ENCODE data around the gene IL17RC.

Gene IL17RC

DNA sequence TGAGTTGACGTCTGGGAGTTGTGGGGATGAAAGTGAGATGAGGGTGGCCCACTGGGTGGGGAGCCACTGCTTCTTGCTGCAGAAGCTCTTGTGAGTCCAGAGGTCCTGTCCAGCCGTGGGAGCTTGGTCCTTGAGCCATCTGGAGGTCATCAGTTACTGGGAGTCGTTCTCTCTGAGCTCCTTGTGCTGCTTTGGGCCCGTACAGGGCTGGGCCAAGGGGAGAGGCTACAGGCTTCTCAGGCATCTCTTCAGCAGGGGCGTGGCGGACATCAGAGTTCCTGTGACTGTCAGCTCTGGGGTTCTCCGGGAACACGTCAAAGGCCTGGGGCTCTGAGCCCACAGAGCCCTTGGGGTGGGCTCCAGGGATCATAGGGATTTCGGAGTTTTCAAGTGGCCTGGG, 32.7 kb downstream of the IL17RC start:
- H3K9me3 ChIP-seq = no peaks in the 10 kb centered on the region
- H3K27me3 ChIP-seq = no peaks in the 10 kb centered on the region
- no peak overlapping the region for H3K4me3 ChIP-seq (ENCODE audit: low read depth, low read length)
- no peak for TF ChIP-seq CTCF (IDR thresholded peaks at IDR 0.05; ENCODE audit: low read depth, low read length)
- DNase-seq = no peak
- H3K4me1 ChIP-seq = no peaks in the 10 kb centered on the region
- H3K36me3 ChIP-seq = no peaks in the 10 kb centered on the region

GRCh38 chr3:9951126-9951525, 34.2 kb downstream of the IL17RC start:
- peaks cover 4% of the 10 kb centered on the region; the same call in 1 of the 2 replicates for H3K4me1 ChIP-seq
- H3K4me3 ChIP-seq (ENCODE audit: low read depth, low read length) = no peak overlapping the region
- no peaks in the 10 kb centered on the region for H3K36me3 ChIP-seq
- no peak for DNase-seq
- no peak for TF ChIP-seq CTCF (IDR thresholded peaks at IDR 0.05; ENCODE audit: low read depth, low read length)
- no peaks in the 10 kb centered on the region for H3K27me3 ChIP-seq
- H3K9me3 ChIP-seq = no peaks in the 10 kb centered on the region

GRCh38 chr3:9951598-9951961, 34.7 kb downstream of the IL17RC start:
- Histone ChIP-seq H3K27me3 (no peaks in the 10 kb centered on the region), H3K4me3 (ENCODE audit: low read depth, low read length) (peak overlapping the region; percentile 46), H3K9me3 (no peaks in the 10 kb centered on the region), H3K4me1 (peaks cover 4% of the 10 kb centered on the region; the same call in 1 of the 2 replicates), H3K36me3 (no peaks in the 10 kb centered on the region)
- DNase-seq = no peak
- TF ChIP-seq CTCF (IDR thresholded peaks at IDR 0.05; ENCODE audit: low read depth, low read length) = no peak

DNA sequence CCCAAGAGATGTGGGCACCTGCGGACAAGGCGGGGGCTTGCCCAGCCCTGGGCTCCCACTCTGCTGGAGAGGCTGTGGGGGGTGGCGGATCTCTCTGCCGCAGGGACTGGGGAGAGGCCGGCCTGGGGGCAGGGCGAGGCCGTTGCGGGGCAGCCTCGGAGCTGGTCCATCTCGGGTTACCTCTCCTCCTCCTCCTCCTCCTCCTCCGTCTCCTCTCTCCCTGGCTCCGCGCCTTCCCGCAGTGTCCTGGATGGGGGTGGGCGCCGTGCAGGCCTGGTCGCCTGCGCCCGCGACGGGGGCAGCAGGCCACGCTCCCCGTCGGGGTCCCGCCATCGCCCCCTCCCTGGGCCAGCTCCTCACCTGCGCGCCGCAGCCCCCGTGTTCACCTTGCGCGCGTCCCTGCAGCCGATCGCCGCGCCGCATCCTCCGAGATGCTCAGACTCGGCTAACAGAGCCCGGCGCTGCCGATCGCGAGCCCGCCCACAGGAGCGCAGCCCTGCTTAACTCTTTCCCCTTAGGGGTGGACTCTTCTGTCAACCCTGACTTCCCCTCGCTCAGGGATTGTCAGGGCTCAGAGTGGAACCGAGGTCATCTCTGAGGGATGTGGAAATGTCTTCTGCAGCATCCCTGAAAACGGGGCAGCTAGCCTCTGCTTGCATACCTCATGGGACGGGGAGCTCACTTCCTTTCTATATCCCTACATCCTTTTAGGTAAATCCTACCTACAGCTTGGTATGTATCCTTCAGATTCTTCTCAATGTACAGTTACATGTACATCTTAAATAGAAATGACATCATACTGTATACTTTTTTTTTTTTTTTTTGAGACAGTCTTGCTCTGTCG, 35.3 kb downstream of the IL17RC start, which contains the start of gene PRRT3:
TSS of gene PRRT3 (minus strand) at position 447 of the 844 bp plus-strand sequence. CDS start 2,293 bp downstream, outside the sequence.
- peak; percentile 28 for DNase-seq

DNA sequence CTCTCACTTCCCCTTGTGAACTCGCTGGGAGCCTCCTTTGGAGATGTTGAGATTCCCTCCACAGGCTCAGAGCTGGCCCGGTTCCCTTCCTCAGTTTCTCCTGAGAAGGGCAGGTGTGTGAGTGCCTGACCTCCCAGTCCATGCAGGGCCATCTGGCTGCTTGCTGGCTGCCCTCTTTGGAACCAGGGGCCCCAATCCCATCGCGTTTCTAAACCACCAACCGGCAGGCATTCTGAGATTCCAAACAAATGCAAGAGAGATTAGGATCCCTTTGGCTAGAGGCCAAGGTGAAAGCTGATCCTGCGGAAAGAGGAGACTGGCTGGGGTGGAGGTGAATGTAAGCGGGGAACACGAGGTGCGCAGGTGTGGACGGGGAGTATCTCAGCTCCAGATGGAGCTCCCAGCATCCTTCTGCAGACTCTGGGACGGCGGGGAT, 38.2 kb downstream of the IL17RC start:
- no peak for TF ChIP-seq CTCF (IDR thresholded peaks at IDR 0.05; ENCODE audit: low read depth, low read length)
- H3K36me3 ChIP-seq = no peaks in the 10 kb centered on the region
- no peaks in the 10 kb centered on the region for H3K27me3 ChIP-seq
- DNase-seq = peak; percentile 24
- no peaks in the 10 kb centered on the region for H3K9me3 ChIP-seq
- H3K4me3 ChIP-seq (ENCODE audit: low read depth, low read length) = no peak overlapping the region
- H3K4me1 ChIP-seq = peaks cover 4% of the 10 kb centered on the region; the same call in 1 of the 2 replicates

More for the DNA sequence above, 35.3 kb downstream of the IL17RC start, which contains the start of gene PRRT3:
- H3K4me3 ChIP-seq (ENCODE audit: low read depth, low read length) = peak within 1 kb of the TSS; percentile 46
- H3K36me3 ChIP-seq = no peaks in the 10 kb centered on the region
- H3K27me3 ChIP-seq = no peaks in the 10 kb centered on the region
- H3K4me1 ChIP-seq = peaks cover 4% of the 10 kb centered on the region; the same call in 1 of the 2 replicates
- H3K9me3 ChIP-seq = no peaks in the 10 kb centered on the region
- no peak for TF ChIP-seq CTCF (IDR thresholded peaks at IDR 0.05; ENCODE audit: low read depth, low read length)
